GM18951 (cell line): Measurements from ENCODE around the gene PLCH2.
"Not testable (repeated sequence)": the region's sequence is repeated elsewhere in the genome, so short reads cannot be mapped to it uniquely, and the experiment has no call there.

Experiments used
- POLR2A ChIP-seq: IDR thresholded peaks from 4 replicates; pipeline ENCODE4 v1.6.1; 2011; ENCODE audit warnings: mild to moderate bottlenecking; ENCODE audit not compliant: insufficient read length, insufficient read depth; ENCODE audit errors: extremely low read depth
- in situ Hi-C: fragments of 300-500 bp; cut with MboI; formaldehyde crosslinking; loops from one replicate; pipeline ENCODE4 v1.12.0; 2022; ENCODE audit warnings: low sequenced_read_pairs, mixed read lengths, inconsistent platforms; ENCODE audit not compliant: unreplicated experiment

The PLCH2 gene

GRCh38 chr1:2433936-2434655, 42.0 kb upstream of the PLCH2 start:
- no peak for TF ChIP-seq POLR2A
- in situ Hi-C loops = no loop called here

- in situ Hi-C loops = no loop called here
Observed at GRCh38 chr1:2435091-2435490, 41.0 kb upstream of the PLCH2 start.

GRCh38 chr1:2435746-2436355, 40.2 kb upstream of the PLCH2 start:
- in situ Hi-C loops = no loop called here
- no peak for TF ChIP-seq POLR2A

More at GRCh38 chr1:2435091-2435490, 41.0 kb upstream of the PLCH2 start:
- TF ChIP-seq POLR2A = no peak

GRCh38 chr1:2436876-2437275, 39.2 kb upstream of the PLCH2 start:
- no peak for TF ChIP-seq POLR2A
- in situ Hi-C loops = no loop called here

GRCh38 chr1:2437617-2438016, 38.5 kb upstream of the PLCH2 start:
- in situ Hi-C loops = no loop called here
- TF ChIP-seq POLR2A = no peak

GRCh38 chr1:2438038-2438437, 38.1 kb upstream of the PLCH2 start:
- in situ Hi-C loops = no loop called here
- no peak for TF ChIP-seq POLR2A

GRCh38 chr1:2438641-2439040, 37.4 kb upstream of the PLCH2 start:
- TF ChIP-seq POLR2A = no peak
- in situ Hi-C loops = no loop called here

- in situ Hi-C loops = no loop called here
- TF ChIP-seq POLR2A = no peak
Observed at GRCh38 chr1:2439369-2439768, 36.7 kb upstream of the PLCH2 start.

- in situ Hi-C loops = not testable (repeated sequence)
Observed at GRCh38 chr1:2440346-2440745, 35.7 kb upstream of the PLCH2 start.

- in situ Hi-C loops = no loop called here
- TF ChIP-seq POLR2A = no peak
Observed at GRCh38 chr1:2441746-2442145, 34.3 kb upstream of the PLCH2 start.

GRCh38 chr1:2442661-2443060, 33.4 kb upstream of the PLCH2 start:
- in situ Hi-C loops = no loop called here
- TF ChIP-seq POLR2A = no peak

GRCh38 chr1:2443277-2444137, 32.6 kb upstream of the PLCH2 start:
- no peak for TF ChIP-seq POLR2A
- in situ Hi-C loops = no loop called here

- TF ChIP-seq POLR2A = no peak
- in situ Hi-C loops = no loop called here
Observed at GRCh38 chr1:2444138-2444591, 31.9 kb upstream of the PLCH2 start.
